ENCODE results near the gene FRYL. TPM values are rescaled to one million over a fixed set of nuclear protein-coding genes. Genes with fewer than 3 reads are reported as not detected.
"Not testable (repeated sequence)": the region's sequence is repeated elsewhere in the genome, so short reads cannot be mapped to it uniquely, and the experiment has no call there.

The FRYL gene
- total RNA-seq, 1 experiment from 2014 or later: 28.5 TPM

- DNase-seq (ENCODE audit: low read depth in 1 of 2, low spot score in 2 of 2); H3K27me3 ChIP-seq (replicated peaks); H3K4me1 ChIP-seq (replicated peaks); H3K27ac ChIP-seq; H3K9me3 ChIP-seq (replicated peaks); H3K4me3 ChIP-seq; H3K36me3 ChIP-seq: not testable (repeated sequence)
Measured at GRCh38 chr4:48716285-48716684, 63.8 kb downstream of the FRYL start.

- no peaks in the 10 kb centered on the region for H3K9me3 ChIP-seq (replicated peaks)
- peaks cover 2% of the 10 kb centered on the region; the same call in 1 of the 2 replicates for H3K36me3 ChIP-seq
- H3K4me1 ChIP-seq (replicated peaks): no peaks in the 10 kb centered on the region
- H3K27me3 ChIP-seq (replicated peaks): no peaks in the 10 kb centered on the region
- H3K4me3 ChIP-seq: no peak overlapping the region
- no peak for DNase-seq (ENCODE audit: low read depth in 1 of 2, low spot score in 2 of 2)
- no peak overlapping the region for H3K27ac ChIP-seq
Measured at GRCh38 chr4:48710446-48711209, 69.5 kb downstream of the FRYL start.

DNA sequence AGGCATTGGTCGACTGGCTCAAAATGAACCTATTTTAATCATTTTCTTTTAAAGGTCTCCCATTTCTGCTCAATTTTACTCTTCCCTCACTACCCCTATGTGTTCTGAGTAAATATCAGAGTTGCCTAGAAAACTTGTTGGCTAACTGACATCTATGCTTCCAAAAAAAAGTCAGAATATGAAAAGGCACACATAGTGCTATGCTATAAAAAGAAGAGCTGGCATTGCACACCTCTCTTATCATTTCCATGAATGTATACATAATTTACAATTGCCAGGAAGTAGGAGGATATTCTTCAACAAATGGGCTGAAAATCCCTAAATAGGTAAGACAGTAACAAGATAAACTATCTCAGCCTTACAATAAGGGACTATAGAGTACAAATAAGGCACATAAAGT, 70.2 kb downstream of the FRYL start:
- Histone ChIP-seq H3K27me3 (replicated peaks) (no peaks in the 10 kb centered on the region), H3K27ac (no peak overlapping the region), H3K36me3 (peaks cover 2% of the 10 kb centered on the region; the same call in 1 of the 2 replicates), H3K4me1 (replicated peaks) (no peaks in the 10 kb centered on the region), H3K9me3 (replicated peaks) (no peaks in the 10 kb centered on the region), H3K4me3 (no peak overlapping the region)
- DNase-seq (ENCODE audit: low read depth in 1 of 2, low spot score in 2 of 2): no peak

DNA sequence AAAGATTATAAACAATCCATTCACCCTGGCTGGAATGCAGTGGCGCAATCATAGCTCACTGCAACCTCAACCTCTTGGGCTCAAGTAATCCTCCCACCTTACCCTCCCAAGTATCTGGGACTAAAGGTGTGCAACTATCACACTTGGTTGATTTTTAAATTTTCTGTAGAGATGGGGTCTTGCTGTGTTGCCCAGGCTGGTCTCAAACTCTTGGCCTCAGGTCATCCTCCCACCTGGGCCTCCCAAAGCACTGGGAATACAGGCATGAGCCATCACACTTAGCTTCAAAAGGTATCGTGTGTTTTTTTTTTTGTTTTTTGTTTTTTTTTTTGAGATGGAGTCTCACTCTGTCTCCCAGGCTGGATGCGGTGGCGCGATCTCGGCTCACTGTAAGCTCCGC, 71.5 kb downstream of the FRYL start:
- H3K36me3 ChIP-seq: peaks cover 2% of the 10 kb centered on the region; the same call in 1 of the 2 replicates
- H3K4me1 ChIP-seq (replicated peaks): no peaks in the 10 kb centered on the region
- no peaks in the 10 kb centered on the region for H3K9me3 ChIP-seq (replicated peaks)
- DNase-seq (ENCODE audit: low read depth in 1 of 2, low spot score in 2 of 2): no peak
- no peak overlapping the region for H3K27ac ChIP-seq
- no peaks in the 10 kb centered on the region for H3K27me3 ChIP-seq (replicated peaks)
- H3K4me3 ChIP-seq: no peak overlapping the region

DNA sequence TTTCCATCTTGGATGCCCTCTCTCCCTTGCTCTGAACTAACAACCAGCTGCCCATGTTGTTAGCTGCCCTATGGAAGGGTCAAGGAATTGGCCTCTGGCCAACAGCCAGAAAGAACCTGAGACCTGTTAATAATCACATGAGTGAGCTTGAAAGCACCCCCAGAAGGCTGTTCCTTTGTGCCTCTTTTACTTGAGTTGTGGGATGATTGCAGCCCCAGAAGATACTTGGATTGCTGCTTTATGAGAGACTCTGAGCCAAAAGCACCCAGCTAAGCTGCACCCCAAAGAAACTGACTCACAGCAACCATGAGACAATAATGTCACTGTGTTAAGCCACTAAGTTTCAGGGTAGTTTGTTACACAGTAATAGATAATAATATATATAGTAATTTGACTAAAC, 73.3 kb downstream of the FRYL start:
- H3K4me1 ChIP-seq (replicated peaks): no peaks in the 10 kb centered on the region
- H3K27ac ChIP-seq: no peak overlapping the region
- no peaks in the 10 kb centered on the region for H3K27me3 ChIP-seq (replicated peaks)
- no peak for DNase-seq (ENCODE audit: low read depth in 1 of 2, low spot score in 2 of 2)
- peaks cover 2% of the 10 kb centered on the region; the same call in 1 of the 2 replicates for H3K36me3 ChIP-seq
- no peaks in the 10 kb centered on the region for H3K9me3 ChIP-seq (replicated peaks)
- H3K4me3 ChIP-seq: no peak overlapping the region

- Histone ChIP-seq H3K36me3 (peaks cover 2% of the 10 kb centered on the region; the same call in 1 of the 2 replicates), H3K4me3 (no peak overlapping the region), H3K9me3 (replicated peaks) (no peaks in the 10 kb centered on the region), H3K27ac (no peak overlapping the region), H3K4me1 (replicated peaks) (no peaks in the 10 kb centered on the region; the same call in 1 of the 2 replicates), H3K27me3 (replicated peaks) (no peaks in the 10 kb centered on the region)
- DNase-seq (ENCODE audit: low read depth in 1 of 2, low spot score in 2 of 2): no peak
Measured at GRCh38 chr4:48705609-48706008, 74.5 kb downstream of the FRYL start.

GRCh38 chr4:48704091-48704802, 75.8 kb downstream of the FRYL start:
- H3K9me3 ChIP-seq (replicated peaks): no peaks in the 10 kb centered on the region
- no peak overlapping the region for H3K4me3 ChIP-seq
- no peak for DNase-seq (ENCODE audit: low read depth in 1 of 2, low spot score in 2 of 2)
- no peaks in the 10 kb centered on the region for H3K27me3 ChIP-seq (replicated peaks)
- H3K4me1 ChIP-seq (replicated peaks): peaks cover 11% of the 10 kb centered on the region
- H3K27ac ChIP-seq: no peak overlapping the region
- H3K36me3 ChIP-seq: peaks cover 1% of the 10 kb centered on the region; the same call in 1 of the 2 replicates

GRCh38 chr4:48699475-48699874, 80.6 kb downstream of the FRYL start:
- Histone ChIP-seq H3K4me1 (replicated peaks) (peaks cover 28% of the 10 kb centered on the region), H3K4me3 (no peak overlapping the region), H3K27ac (peak overlapping the region; percentile 87), H3K27me3 (replicated peaks) (no peaks in the 10 kb centered on the region), H3K9me3 (replicated peaks) (no peaks in the 10 kb centered on the region), H3K36me3 (no peaks in the 10 kb centered on the region)
- no peak for DNase-seq (ENCODE audit: low read depth in 1 of 2, low spot score in 2 of 2)

GRCh38 chr4:48698029-48698971, 81.8 kb downstream of the FRYL start:
- Histone ChIP-seq H3K36me3 (no peaks in the 10 kb centered on the region), H3K4me3 (no peak overlapping the region), H3K27ac (peak overlapping the region; percentile 87), H3K27me3 (replicated peaks) (no peaks in the 10 kb centered on the region), H3K9me3 (replicated peaks) (no peaks in the 10 kb centered on the region), H3K4me1 (replicated peaks) (peaks cover 28% of the 10 kb centered on the region)
- peak; percentile 70 to 86 for DNase-seq (ENCODE audit: low read depth in 1 of 2, low spot score in 2 of 2)

GRCh38 chr4:48697516-48697915, 82.6 kb downstream of the FRYL start:
- not testable (repeated sequence) for DNase-seq (ENCODE audit: low read depth in 1 of 2, low spot score in 2 of 2); H3K36me3 ChIP-seq; H3K9me3 ChIP-seq (replicated peaks); H3K4me3 ChIP-seq; H3K27me3 ChIP-seq (replicated peaks)
- Histone ChIP-seq H3K4me1 (replicated peaks) (peaks cover 28% of the 10 kb centered on the region), H3K27ac (peak overlapping the region; percentile 87)

GRCh38 chr4:48694824-48695223, 85.3 kb downstream of the FRYL start:
- Histone ChIP-seq H3K4me1 (replicated peaks) (peaks cover 22% of the 10 kb centered on the region), H3K27ac (no peak overlapping the region), H3K27me3 (replicated peaks) (no peaks in the 10 kb centered on the region), H3K4me3 (no peak overlapping the region), H3K36me3 (no peaks in the 10 kb centered on the region), H3K9me3 (replicated peaks) (no peaks in the 10 kb centered on the region)
- no peak for DNase-seq (ENCODE audit: low read depth in 1 of 2, low spot score in 2 of 2)

- Histone ChIP-seq H3K27ac (no peak overlapping the region), H3K36me3 (no peaks in the 10 kb centered on the region), H3K9me3 (replicated peaks) (no peaks in the 10 kb centered on the region), H3K4me3 (no peak overlapping the region), H3K27me3 (replicated peaks) (no peaks in the 10 kb centered on the region), H3K4me1 (replicated peaks) (peaks cover 14% of the 10 kb centered on the region)
- DNase-seq (ENCODE audit: low read depth in 1 of 2, low spot score in 2 of 2): no peak
Measured at GRCh38 chr4:48693856-48694574, 86.1 kb downstream of the FRYL start.

GRCh38 chr4:48692897-48693296, 87.2 kb downstream of the FRYL start:
- no peaks in the 10 kb centered on the region for H3K27me3 ChIP-seq (replicated peaks)
- no peaks in the 10 kb centered on the region for H3K36me3 ChIP-seq
- H3K9me3 ChIP-seq (replicated peaks): no peaks in the 10 kb centered on the region
- peaks cover 6% of the 10 kb centered on the region for H3K4me1 ChIP-seq (replicated peaks)
- no peak for DNase-seq (ENCODE audit: low read depth in 1 of 2, low spot score in 2 of 2)
- no peak overlapping the region for H3K27ac ChIP-seq
- H3K4me3 ChIP-seq: no peak overlapping the region
